ENCODE data around the gene UBE2D4.
A peak's percentile ranks its signal among the peaks of the same experiment; 100 is the strongest.
"Not testable (repeated sequence)": the region's sequence is repeated elsewhere in the genome, so short reads cannot be mapped to it uniquely, and the experiment has no call there.

UBE2D4 gene

GRCh38 chr7:43925984-43926797, at the start of gene UBE2D4:
Gene UBE2D4, plus strand, starts transcription at chr7:43926436. Its CDS starts 97 bp downstream, at chr7:43926533.
- DNase-seq (ENCODE audit: low read depth in 2 of 2) = peak; percentile 81 to 87

- DNase-seq (ENCODE audit: low read depth in 2 of 2) = no peak
These were observed 49.1 kb upstream of the UBE2D4 start for GRCh38 chr7:43876976-43877745.

GRCh38 chr7:43877968-43878864, 48.0 kb upstream of the UBE2D4 start:
- no peak for DNase-seq (ENCODE audit: low read depth in 2 of 2)

- no peak for DNase-seq (ENCODE audit: low read depth in 2 of 2)
These were observed 47.4 kb upstream of the UBE2D4 start for GRCh38 chr7:43878867-43879266.

- DNase-seq (ENCODE audit: low read depth in 2 of 2) = no peak
These were observed 46.8 kb upstream of the UBE2D4 start for GRCh38 chr7:43879477-43879876.

- DNase-seq (ENCODE audit: low read depth in 2 of 2) = no peak
These were observed 45.6 kb upstream of the UBE2D4 start for GRCh38 chr7:43880596-43880995.

DNA sequence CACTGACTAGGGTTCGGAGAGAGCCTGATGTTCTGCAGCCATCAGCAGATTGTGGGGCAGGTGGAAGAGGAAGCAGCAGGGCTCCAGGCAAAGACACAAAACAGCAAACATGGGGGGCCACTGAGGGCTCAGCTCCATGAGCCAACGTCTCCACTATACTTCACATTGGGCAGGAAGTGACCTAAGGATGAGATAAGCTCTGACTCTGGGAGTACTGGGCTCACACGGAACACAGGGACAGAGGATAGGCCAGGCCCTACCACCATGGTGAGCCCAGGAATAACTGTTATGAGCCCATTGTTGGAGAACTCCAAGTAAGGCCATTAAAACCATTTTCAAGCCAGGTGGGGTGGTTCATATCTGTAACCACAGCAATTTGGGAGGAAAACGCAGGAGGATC, 42.0 kb upstream of the UBE2D4 start:
- DNase-seq (ENCODE audit: low read depth in 2 of 2) = no peak

DNA sequence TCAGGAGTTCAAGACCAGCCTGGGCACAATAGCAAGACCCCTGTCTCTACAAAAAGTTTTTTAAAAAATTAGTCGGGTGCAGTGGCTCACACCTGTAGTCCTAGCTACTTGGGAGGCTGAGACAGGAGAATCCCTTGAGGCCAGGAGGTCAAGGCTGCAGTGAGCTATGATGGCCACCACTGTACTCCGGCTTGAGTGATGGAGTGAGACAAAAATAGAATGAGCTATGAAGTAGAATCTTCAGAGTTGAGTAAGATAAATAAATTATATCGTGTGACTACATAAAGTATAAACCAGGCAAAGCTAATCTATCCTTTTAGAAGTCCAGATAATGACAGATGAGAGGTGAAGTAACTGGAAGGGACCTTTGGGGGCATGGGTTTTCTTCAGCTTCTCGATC, 41.6 kb upstream of the UBE2D4 start:
- DNase-seq (ENCODE audit: low read depth in 2 of 2) = no peak

DNA sequence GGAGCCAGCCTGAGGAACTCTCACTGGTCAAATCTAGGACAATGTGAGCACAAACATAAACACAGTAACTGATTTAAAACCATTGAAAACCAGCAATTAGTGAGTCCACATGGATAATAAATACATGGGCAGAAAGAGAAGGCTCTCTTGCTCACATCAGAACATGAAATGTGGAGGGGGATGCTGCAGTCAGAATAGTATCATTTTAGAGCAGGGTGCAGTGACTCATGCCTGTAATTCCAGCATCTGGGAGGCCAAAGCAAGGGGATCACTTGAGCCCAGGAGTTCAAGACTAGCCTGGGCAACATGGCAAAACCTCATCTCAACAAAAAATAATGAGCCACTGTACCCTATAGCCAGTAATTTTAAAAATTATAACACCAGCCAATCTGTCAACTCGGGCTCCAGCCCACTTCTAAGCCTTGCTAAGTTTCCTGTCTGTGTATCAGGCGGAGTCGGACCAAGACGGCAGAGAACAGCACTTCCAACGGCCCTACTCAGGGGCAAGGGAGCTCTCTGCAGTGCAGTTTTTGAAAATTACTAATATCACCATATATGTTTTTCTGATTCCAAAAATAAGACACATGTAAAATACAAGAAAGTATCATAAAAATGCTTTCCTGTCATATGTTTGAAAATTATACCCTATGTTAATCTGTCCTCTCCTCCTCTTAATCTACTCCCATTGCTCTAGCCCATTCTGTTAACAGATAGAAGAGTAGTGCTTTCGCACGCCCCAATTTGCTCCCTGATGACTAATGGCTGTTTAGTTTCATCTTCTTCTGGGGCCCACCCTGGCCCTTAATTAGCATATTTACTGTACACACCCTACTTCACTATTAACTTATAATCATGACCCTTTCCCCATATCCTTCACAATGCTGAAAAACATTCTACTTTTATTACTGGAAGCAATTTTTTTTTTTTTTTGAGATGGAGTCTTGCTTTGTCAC, 37.0 kb upstream of the UBE2D4 start:
- DNase-seq (ENCODE audit: low read depth in 2 of 2) = no peak

DNA sequence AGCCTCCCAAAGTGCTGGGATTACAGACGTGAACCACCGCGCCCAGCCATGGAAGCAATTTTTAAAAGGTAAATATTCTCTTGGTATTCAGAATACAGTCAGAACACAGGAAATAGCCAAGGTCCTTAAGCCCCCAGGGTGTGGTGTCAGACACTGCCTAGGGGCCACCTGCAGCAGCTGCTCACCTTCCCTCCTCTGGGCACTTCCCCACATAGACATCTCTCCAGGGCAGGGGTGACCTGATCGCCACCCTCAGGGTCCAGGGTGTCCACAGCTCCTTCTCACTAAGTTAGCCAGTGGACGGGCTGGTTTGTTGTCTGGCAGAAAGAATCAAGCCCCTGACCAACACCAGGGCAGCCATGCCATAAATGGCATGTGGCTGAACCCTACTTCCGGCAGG, 35.8 kb upstream of the UBE2D4 start:
- no peak for DNase-seq (ENCODE audit: low read depth in 2 of 2)

DNA sequence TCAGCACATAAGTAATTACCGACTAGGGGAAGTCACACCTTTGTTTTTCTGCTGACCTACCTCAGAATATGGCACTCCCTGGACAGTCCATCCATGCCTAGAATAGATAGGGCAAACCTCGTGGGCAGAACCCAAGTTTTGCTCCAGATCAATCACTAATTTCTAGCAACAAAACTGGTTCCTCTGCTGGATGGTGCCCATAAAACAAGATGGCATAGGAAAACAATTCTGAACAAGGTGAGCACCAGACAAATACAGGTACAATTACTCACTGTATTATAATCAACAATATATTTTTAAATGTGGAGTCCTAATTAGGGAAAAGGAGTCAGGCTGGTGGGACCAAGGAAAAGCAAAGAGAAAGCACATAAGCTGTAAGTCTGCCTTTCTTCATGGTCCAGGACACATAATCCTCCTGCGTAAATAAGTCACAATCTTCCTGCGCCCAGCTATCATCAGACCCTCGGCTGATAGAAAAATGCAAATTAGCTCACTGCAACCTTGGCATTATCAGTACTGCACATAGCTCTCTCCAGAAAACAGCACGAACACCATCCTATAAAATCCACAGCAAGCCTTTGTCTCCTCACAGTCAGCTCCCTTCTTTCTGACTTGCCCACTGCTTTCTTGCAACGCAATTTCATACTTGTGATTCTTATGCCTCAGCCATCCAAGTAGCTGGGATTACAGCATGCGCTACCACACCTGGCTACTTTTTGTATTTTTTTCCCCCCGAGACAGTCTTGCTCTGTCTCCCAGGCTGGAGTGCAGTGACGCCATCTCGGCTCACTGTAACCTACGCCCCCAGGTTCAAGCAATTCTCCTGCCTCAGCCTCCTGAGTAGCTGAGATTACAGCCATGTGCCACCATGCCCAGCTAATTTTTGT, 34.9 kb upstream of the UBE2D4 start:
- no peak for DNase-seq (ENCODE audit: low read depth in 2 of 2)

DNA sequence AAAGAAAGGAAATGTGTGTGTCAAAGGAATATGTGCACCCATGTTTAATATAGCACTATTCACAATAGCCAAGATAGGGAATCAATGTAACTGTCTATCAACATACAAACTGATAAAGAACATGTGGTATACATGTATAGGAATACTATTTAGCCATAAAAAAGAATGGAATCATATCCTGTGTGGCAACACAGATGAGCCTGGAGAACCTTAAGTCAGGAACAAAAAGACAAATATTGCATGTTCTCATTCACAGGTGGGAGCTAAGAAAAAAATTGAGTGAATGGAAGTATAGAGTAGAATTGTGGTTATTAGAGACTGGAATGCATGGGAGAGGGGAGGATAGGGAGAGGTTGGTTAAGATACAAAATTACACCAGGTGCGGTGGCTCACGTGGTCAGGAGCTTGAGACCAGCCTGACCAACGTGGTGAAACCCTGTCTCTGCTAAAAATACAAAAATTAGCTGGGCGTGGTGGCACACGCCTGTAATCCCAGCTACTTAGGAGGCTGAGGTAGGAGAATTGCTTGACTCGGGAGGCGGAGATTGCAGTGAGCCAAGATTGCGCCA, 30.3 kb upstream of the UBE2D4 start:
- no peak for DNase-seq (ENCODE audit: low read depth in 2 of 2)

DNA sequence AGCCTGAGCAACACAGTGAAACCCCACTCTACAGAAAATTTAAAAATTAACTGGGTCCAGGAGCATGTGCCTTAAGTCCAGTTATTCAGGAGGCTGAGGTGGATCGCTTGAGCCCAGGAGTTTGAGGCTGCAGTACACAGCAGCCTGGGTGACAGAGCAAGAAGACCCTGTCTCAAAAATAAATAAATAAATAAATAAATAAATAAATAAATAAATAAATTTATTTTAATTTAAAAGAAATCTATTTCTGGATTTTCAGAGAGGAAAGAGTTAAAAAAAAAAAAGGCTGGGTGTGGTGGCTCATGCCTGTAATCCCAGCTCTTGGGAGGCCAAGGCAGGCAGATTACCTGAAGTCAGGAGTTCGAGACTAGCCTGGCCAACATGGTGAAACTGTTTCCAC, 27.7 kb upstream of the UBE2D4 start:
- not testable (repeated sequence) for DNase-seq (ENCODE audit: low read depth in 2 of 2)

DNA sequence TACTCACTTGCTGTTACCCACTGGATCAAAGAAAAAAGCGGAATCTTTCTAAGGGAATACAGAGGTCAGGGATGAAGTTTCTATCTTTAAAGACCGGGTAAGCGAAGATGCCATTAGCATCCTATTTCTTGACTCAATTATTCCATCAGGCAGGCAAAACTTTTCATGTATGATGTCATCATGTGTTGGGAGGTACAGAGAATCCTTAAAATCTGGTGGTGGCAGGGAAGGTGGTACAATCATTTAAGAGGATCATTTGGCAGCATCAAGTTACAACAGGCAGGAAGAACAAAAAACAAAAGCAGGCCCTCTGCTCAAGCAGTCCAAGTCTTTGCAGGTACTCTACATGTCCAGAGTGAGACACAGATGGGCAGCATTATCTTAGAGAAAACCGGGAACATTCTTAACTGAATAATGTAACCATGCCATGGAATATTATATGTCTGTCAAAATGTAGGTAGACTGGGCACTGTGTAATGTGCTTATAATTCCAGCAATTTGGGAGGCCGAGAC, 23.6 kb upstream of the UBE2D4 start:
- DNase-seq (ENCODE audit: low read depth in 2 of 2) = no peak

- no peak for DNase-seq (ENCODE audit: low read depth in 2 of 2)
These were observed 21.6 kb upstream of the UBE2D4 start for GRCh38 chr7:43904533-43905208.

DNA sequence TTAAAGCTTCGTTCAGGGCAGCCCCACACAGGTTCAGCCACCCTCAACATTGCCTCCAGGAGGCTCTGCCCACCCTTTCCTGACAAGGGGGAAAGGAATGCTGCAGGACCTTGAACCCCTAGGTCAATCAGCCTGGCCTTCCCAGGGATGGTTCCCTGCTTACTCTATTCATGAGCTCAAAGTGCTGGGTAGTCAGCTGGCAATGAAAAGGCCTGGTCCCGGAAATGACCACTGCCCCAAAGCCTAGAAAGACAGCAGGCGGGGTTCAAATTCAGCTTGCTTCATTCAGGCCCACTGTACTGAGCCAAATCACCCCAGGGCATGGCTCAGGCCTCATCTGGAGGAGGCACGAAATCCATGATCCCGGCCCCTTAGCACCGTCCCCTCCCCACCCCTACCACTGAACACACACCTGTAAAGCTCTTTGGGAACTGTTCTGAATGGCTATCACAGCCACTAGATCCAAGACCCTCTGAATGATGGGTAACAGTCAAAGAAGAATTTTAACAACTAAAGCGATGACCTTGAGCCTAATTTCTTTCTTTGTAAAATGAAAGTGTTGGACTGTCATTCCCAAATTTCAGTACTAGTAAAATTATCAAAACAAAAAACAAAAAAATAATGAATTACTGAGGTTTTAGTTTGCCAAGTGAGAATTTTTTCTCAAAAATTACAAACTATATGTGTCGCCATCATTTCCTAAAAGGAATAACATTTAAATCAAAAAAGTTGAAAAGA, 20.9 kb upstream of the UBE2D4 start:
- DNase-seq (ENCODE audit: low read depth in 2 of 2) = no peak

- peak in 1 of 2 donors; percentile 3 for DNase-seq (ENCODE audit: low read depth in 2 of 2)
These were observed 20.3 kb upstream of the UBE2D4 start for GRCh38 chr7:43905956-43906330.
